HCT116 (cell line): ENCODE results near the gene PSEN2. TPM values are rescaled to one million over a fixed set of nuclear protein-coding genes. Genes with fewer than 3 reads are reported as not detected.

Experiments used
- ATAC-seq: fragments of 200-7000 bp; cut with Tn5 transposase; 2 replicates; pipeline ENCODE4 v1.9.1; 2020; ENCODE audit warnings: mild to moderate bottlenecking, moderate library complexity
- BruUV-seq: library from RNA; stranded (reverse); fragments of 400-500 nt; replicated peaks from 2 replicates; lab custom pipeline; 2021; lab: Mats Ljungman, UMichigan
- CTCF ChIA-PET: fragments of 300-600 bp; sonication (Branson Sonifier 250); formaldehyde crosslinking; loops from one replicate; lab custom pipeline; 2021; ENCODE audit warnings: antibody characterized with exemption; lab: Charles Lee
- POLR2A ChIA-PET: fragments of 300-600, 350-600 bp; sonication (Branson Sonifier 250); formaldehyde crosslinking; loops from one replicate; lab custom pipeline; 2021; ENCODE audit warnings: antibody characterized with exemption; lab: Charles Lee
- RAD21 ChIA-PET, 2 experiments: fragments of 300-600 bp; sonication (Branson Sonifier 250); formaldehyde crosslinking; loops; one replicate each; lab custom pipeline; 2023; ENCODE audit warnings: low total read pairs in 2 of 2; ENCODE audit not compliant: uncharacterized antibody in 2 of 2, unreplicated experiment in 2 of 2, low non-redundant PET in 1 of 2; lab: Charles Lee
- DNase-seq: peaks from one replicate; pipeline ENCODE4 v3.0.0-alpha.2; 2010; ENCODE audit warnings: low read depth, low spot score
- H2AFZ ChIP-seq: fragments of 200-600 bp; shearing (Covaris generic), sonication (generic); 2 replicates; pipeline ENCODE4 v1.6.1; 2017; ENCODE audit warnings: low read depth, mixed run types, mixed read lengths, antibody characterized with exemption, low read length; ENCODE audit not compliant: poor library complexity, severe bottlenecking
- H3K27ac ChIP-seq: 2 replicates; pipeline ENCODE4 v1.5.1; 2012; ENCODE audit warnings: low read depth, low read length
- H3K27me3 ChIP-seq: fragments of 200-600 bp; sonication (generic); 2 replicates; pipeline ENCODE4 v1.6.1; 2016; ENCODE audit warnings: mixed run types, low read length, mixed read lengths; ENCODE audit not compliant: insufficient read depth
- H3K36me3 ChIP-seq, 2 experiments: fragments of 200-500 bp in 1 of 2; fragments of 200-600 bp in 1 of 2; sonication (Bioruptor generic) in 1 of 2; sonication (generic) in 1 of 2; 2 replicates each; pipeline versions ENCODE4 v1.5.1 to v1.6.1; 2014 to 2016; ENCODE audit warnings: low read length in 2 of 2, inconsistent platforms in 1 of 2, mixed read lengths in 1 of 2, mixed run types in 1 of 2; ENCODE audit not compliant: insufficient read depth in 2 of 2, control insufficient read depth in 1 of 2
- H3K4me1 ChIP-seq, 2 experiments: fragments of 200-600 bp in 1 of 2; sonication (generic) in 1 of 2; 2 replicates each; pipeline versions ENCODE4 v1.5.1 to v1.6.1; 2012 to 2017; ENCODE audit warnings: low read length in 2 of 2, inconsistent platforms in 1 of 2, mild to moderate bottlenecking in 1 of 2, mixed read lengths in 1 of 2, mixed run types in 1 of 2, moderate library complexity in 1 of 2; ENCODE audit not compliant: insufficient read depth in 2 of 2, control insufficient read depth in 1 of 2
- H3K4me2 ChIP-seq: fragments of 200-600 bp; sonication (generic); 2 replicates; pipeline ENCODE4 v1.6.1; 2017; ENCODE audit warnings: mixed run types, low read length, mixed read lengths
- H3K4me3 ChIP-seq, 2 experiments: fragments of 200-600 bp in 1 of 2; sonication (generic) in 1 of 2; replicated peaks in 1 of 2; 2 replicates each; pipeline ENCODE4 v1.5.1; 2011 to 2016; ENCODE audit warnings: low read length in 2 of 2, control low read depth in 1 of 2, low read depth in 1 of 2, mild to moderate bottlenecking in 1 of 2, mixed read lengths in 1 of 2, mixed run types in 1 of 2
- H3K79me2 ChIP-seq: fragments of 200-600 bp; sonication (generic); 2 replicates; pipeline ENCODE4 v1.6.1; 2017; ENCODE audit warnings: mild to moderate bottlenecking, mixed run types, low read length, moderate library complexity, mixed read lengths; ENCODE audit not compliant: insufficient read depth
- H3K9ac ChIP-seq: fragments of 200-600 bp; sonication (generic); 2 replicates; pipeline ENCODE4 v1.6.1; 2016; ENCODE audit warnings: low read length, mixed read lengths
- H3K9me2 ChIP-seq: fragments of 200-600 bp; sonication (generic), shearing (Covaris generic); 2 replicates; pipeline ENCODE4 v1.6.1; 2017; ENCODE audit warnings: mixed run types, mild to moderate bottlenecking, moderate library complexity; ENCODE audit not compliant: insufficient read depth
- H3K9me3 ChIP-seq, 2 experiments: fragments of 200-500 bp in 1 of 2; fragments of 200-600 bp in 1 of 2; sonication (Bioruptor generic) in 1 of 2; sonication (generic) in 1 of 2; 2 replicates each; pipeline ENCODE4 v1.6.1; 2014 to 2017; ENCODE audit warnings: low read length in 2 of 2, mixed read lengths in 2 of 2, inconsistent platforms in 1 of 2, low read depth in 1 of 2, mild to moderate bottlenecking in 1 of 2, mixed run types in 1 of 2, moderate library complexity in 1 of 2; ENCODE audit not compliant: control insufficient read depth in 1 of 2, insufficient read depth in 1 of 2
- H4K20me1 ChIP-seq: fragments of 200-600 bp; sonication (generic), shearing (Covaris generic); 2 replicates; pipeline ENCODE4 v1.6.1; 2017; ENCODE audit warnings: mixed run types, mild to moderate bottlenecking, moderate library complexity; ENCODE audit not compliant: insufficient read depth
- ATF3 ChIP-seq: IDR thresholded peaks from 2 replicates; pipeline ENCODE4 v1.6.1; 2012
- CBX3 ChIP-seq: IDR thresholded peaks from 2 replicates; pipeline ENCODE4 v1.6.1; 2012; ENCODE audit warnings: low read depth
- CEBPB ChIP-seq: IDR thresholded peaks from 2 replicates; pipeline ENCODE4 v1.6.1; 2012; ENCODE audit warnings: low read depth
- EGR1 ChIP-seq: IDR thresholded peaks from 2 replicates; pipeline ENCODE4 v1.6.1; 2012; ENCODE audit warnings: low read depth
- ELF1 ChIP-seq: IDR thresholded peaks from 2 replicates; pipeline ENCODE4 v1.6.1; 2012; ENCODE audit warnings: low read depth, borderline replicate concordance
- EZH2phosphoT487 ChIP-seq: fragments of 200-600 bp; IDR thresholded peaks from 2 replicates; pipeline ENCODE4 v1.6.1; 2018; ENCODE audit warnings: antibody characterized with exemption, borderline replicate concordance
- FOSL1 ChIP-seq: IDR thresholded peaks from 2 replicates; pipeline ENCODE4 v1.6.1; 2012; ENCODE audit warnings: low read depth
- POLR2A ChIP-seq: IDR thresholded peaks from 2 replicates; pipeline ENCODE4 v1.7.0; 2011; ENCODE audit warnings: borderline replicate concordance; ENCODE audit not compliant: insufficient read depth, insufficient read length; ENCODE audit errors: extremely low read depth
- REST ChIP-seq: IDR thresholded peaks from 2 replicates; pipeline ENCODE4 v1.6.1; 2012; ENCODE audit warnings: low read depth
- SRF ChIP-seq: IDR thresholded peaks from 2 replicates; pipeline ENCODE4 v1.6.1; 2012; ENCODE audit warnings: low read depth
- TCF7L2 ChIP-seq: IDR thresholded peaks from 2 replicates; pipeline ENCODE4 v1.7.0; 2011; ENCODE audit warnings: borderline replicate concordance, inconsistent platforms; ENCODE audit not compliant: insufficient read depth, insufficient read length; ENCODE audit errors: extremely low read depth
- YY1 ChIP-seq: IDR thresholded peaks from 2 replicates; pipeline ENCODE4 v1.6.1; 2011; ENCODE audit warnings: low read length, low read depth, moderate library complexity, mild to moderate bottlenecking; ENCODE audit not compliant: insufficient replicate concordance; ENCODE audit errors: extremely low read depth
- ZBTB33 ChIP-seq: IDR thresholded peaks from 2 replicates; pipeline ENCODE4 v1.6.1; 2011; ENCODE audit warnings: mild to moderate bottlenecking, low read length, moderate library complexity; ENCODE audit not compliant: insufficient replicate concordance; ENCODE audit errors: extremely low read depth
- ZFX ChIP-seq: fragments of 450-650 bp; IDR thresholded peaks from 2 replicates; pipeline ENCODE4 v1.6.1; 2017
- ZNF274 ChIP-seq: fragments of 200-500 bp; sonication (Bioruptor generic); IDR thresholded peaks from 2 replicates; pipeline ENCODE4 v1.6.1; 2014; ENCODE audit warnings: mild to moderate bottlenecking, low read depth, low read length, inconsistent platforms
- intact Hi-C: fragments of 100-400 bp; cut with micrococcal nuclease; formaldehyde crosslinking; loops from 2 replicates; pipeline ENCODE4 v1.10.0; 2022
- total RNA-seq: library from RNA; stranded (reverse); gene quantifications from one replicate; pipeline ENCODE4 v1.2.1, GENCODE V29; 2021; ENCODE audit not compliant: unreplicated experiment
- TF ChIP-seq, protein P1 (sequence below): IDR thresholded peaks from 2 replicates; pipeline ENCODE4 v1.6.1; 2012

Gene PSEN2
- total RNA-seq, 1 experiment from 2014 or later, result 28.5 TPM

GRCh38 chr1:226901421-226901820 lies 31.0 kb downstream of the PSEN2 start:
- Histone ChIP-seq H3K9me3 (no peaks in the 10 kb centered on the region), H4K20me1 (no peaks in the 10 kb centered on the region), H3K9me2 (no peaks in the 10 kb centered on the region), H3K27me3 (no peaks in the 10 kb centered on the region), H3K4me2 (no peak overlapping the region), H3K4me1 (no peaks in the 10 kb centered on the region), H3K9ac (no peak overlapping the region), H3K36me3 (no peaks in the 10 kb centered on the region), H3K79me2 (no peaks in the 10 kb centered on the region), H2AFZ (no peak overlapping the region), H3K27ac (no peak overlapping the region), H3K4me3 (no peak overlapping the region)
- no peak for TF ChIP-seq CEBPB
- TF ChIP-seq ATF3, result no peak
- TF ChIP-seq, protein P1, sequence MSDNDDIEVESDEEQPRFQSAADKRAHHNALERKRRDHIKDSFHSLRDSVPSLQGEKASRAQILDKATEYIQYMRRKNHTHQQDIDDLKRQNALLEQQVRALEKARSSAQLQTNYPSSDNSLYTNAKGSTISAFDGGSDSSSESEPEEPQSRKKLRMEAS, result no peak
- no peak for TF ChIP-seq SRF
- TF ChIP-seq ELF1, result no peak
- TF ChIP-seq EGR1, result no peak
- no peak for TF ChIP-seq POLR2A
- ChIA-PET CTCF (no interaction called here), POLR2A (no interaction called here), RAD21 (no interaction called here)
- intact Hi-C loops, result no loop called here
- BruUV-seq, result no TSS peak
- ATAC-seq (no peak), DNase-seq (no peak)

- CTCF ChIA-PET, result no interaction called here
- Histone ChIP-seq H3K4me2 (no peak overlapping the region), H2AFZ (no peak overlapping the region), H3K9ac (no peak overlapping the region), H3K9me3 (no peaks in the 10 kb centered on the region), H3K4me1 (no peaks in the 10 kb centered on the region), H4K20me1 (no peaks in the 10 kb centered on the region), H3K27ac (no peak overlapping the region), H3K27me3 (no peaks in the 10 kb centered on the region), H3K36me3 (no peaks in the 10 kb centered on the region), H3K9me2 (no peaks in the 10 kb centered on the region), H3K79me2 (no peaks in the 10 kb centered on the region), H3K4me3 (no peak overlapping the region)
- DNase-seq, result no peak
- RAD21 ChIA-PET, result no interaction called here
- no peak for ATAC-seq
- intact Hi-C loops, result no loop called here
- POLR2A ChIA-PET, result no interaction called here
- BruUV-seq, result no TSS peak
- no peak for TF ChIP-seq ZNF274
- no peak for TF ChIP-seq TCF7L2
- no peak for TF ChIP-seq ATF3
- no peak for TF ChIP-seq EZH2phosphoT487
- no peak for TF ChIP-seq FOSL1
- no peak for TF ChIP-seq ZBTB33
- no peak for TF ChIP-seq CBX3
- TF ChIP-seq REST, result no peak
- TF ChIP-seq ZFX, result no peak
- no peak for TF ChIP-seq ELF1
- no peak for TF ChIP-seq YY1
These were observed 32.2 kb downstream of the PSEN2 start for GRCh38 chr1:226902601-226903000.
